IMR-90 (cell line): ENCODE measurements around the gene PBRM1. TPM values are rescaled to one million over a fixed set of nuclear protein-coding genes. Genes with fewer than 3 reads are reported as not detected.
"Not testable (repeated sequence)": the region's sequence is repeated elsewhere in the genome, so short reads cannot be mapped to it uniquely, and the experiment has no call there.

Experiments
- ATAC-seq: fragments of 200-7000 bp; cut with Tn5 transposase; 2 replicates; pipeline ENCODE4 v1.9.1; 2020; ENCODE audit warnings: low read depth, mild to moderate bottlenecking, moderate library complexity
- BruUV-seq: library from RNA; stranded (reverse); fragments of 400-500 nt; replicated peaks from 2 replicates; lab custom pipeline; 2021; lab: Mats Ljungman, UMichigan
- CTCF ChIA-PET: fragments of 300-600 bp; formaldehyde crosslinking; extraction: SDS; loops from one replicate; lab custom pipeline; 2021; ENCODE audit warnings: antibody characterized with exemption; lab: Yijun Ruan, JAX
- POLR2A ChIA-PET: fragments of 300-600 bp; sonication (Branson Sonifier 250); formaldehyde crosslinking; loops from one replicate; lab custom pipeline; 2022; ENCODE audit warnings: antibody characterized with exemption; ENCODE audit not compliant: unreplicated experiment; lab: Charles Lee
- DNase-seq: peaks from one replicate; pipeline ENCODE4 v3.0.0; 2013
- H2AFZ ChIP-seq: replicated peaks from 2 replicates; pipeline ENCODE3; 2013; ENCODE audit warnings: low read length, mild to moderate bottlenecking; ENCODE audit not compliant: poor library complexity
- H2AK5ac ChIP-seq: 2 replicates; pipeline ENCODE4 v1.6.1; 2013; ENCODE audit warnings: low read depth, low read length, inconsistent platforms
- H2AK9ac ChIP-seq: replicated peaks from 2 replicates; pipeline ENCODE3; 2013; ENCODE audit warnings: mild to moderate bottlenecking, low read depth, low read length, moderate library complexity; ENCODE audit not compliant: poor library complexity
- H2BK120ac ChIP-seq: 2 replicates; pipeline ENCODE4 v1.6.1; 2013; ENCODE audit warnings: low read depth, low read length, inconsistent platforms
- H2BK15ac ChIP-seq: 3 replicates; pipeline ENCODE4 v1.6.1; 2013; ENCODE audit warnings: low read depth, low read length, inconsistent platforms
- H2BK20ac ChIP-seq: 2 replicates; pipeline ENCODE4 v1.6.1; 2013; ENCODE audit warnings: low read depth, mild to moderate bottlenecking, inconsistent platforms, low read length, moderate library complexity
- H2BK5ac ChIP-seq: 2 replicates; pipeline ENCODE4 v1.6.1; 2013; ENCODE audit warnings: mild to moderate bottlenecking, low read depth, low read length, inconsistent platforms; ENCODE audit not compliant: poor library complexity, severe bottlenecking
- H3K14ac ChIP-seq: replicated peaks from 2 replicates; pipeline ENCODE4 v1.6.1; 2013; ENCODE audit warnings: low read depth, low read length, inconsistent platforms
- H3K18ac ChIP-seq: 2 replicates; pipeline ENCODE4 v1.6.1; 2013; ENCODE audit warnings: low read depth, low read length, control low read depth
- H3K23ac ChIP-seq: 2 replicates; pipeline ENCODE4 v1.6.1; 2013; ENCODE audit warnings: low read depth, low read length, inconsistent platforms
- H3K27ac ChIP-seq: 2 replicates; pipeline ENCODE4 v1.5.1; 2013; ENCODE audit warnings: mild to moderate bottlenecking, control low read depth, low read length; ENCODE audit not compliant: insufficient read depth
- H3K27me3 ChIP-seq: 2 replicates; pipeline ENCODE4 v1.6.1; 2013; ENCODE audit warnings: low read length; ENCODE audit not compliant: control insufficient read depth, insufficient read depth
- H3K36me3 ChIP-seq: 2 replicates; pipeline ENCODE4 v1.6.1; 2013; ENCODE audit warnings: low read length, mixed read lengths; ENCODE audit not compliant: control insufficient read depth, insufficient read depth
- H3K4ac ChIP-seq: 2 replicates; pipeline ENCODE4 v1.6.1; 2013; ENCODE audit warnings: low read depth, low read length, inconsistent platforms
- H3K4me1 ChIP-seq: 2 replicates; pipeline ENCODE4 v1.6.1; 2013; ENCODE audit warnings: low read length, mixed read lengths; ENCODE audit not compliant: control insufficient read depth, insufficient read depth
- H3K4me2 ChIP-seq: 2 replicates; pipeline ENCODE4 v1.6.1; 2013; ENCODE audit warnings: low read depth, mild to moderate bottlenecking, control low read depth, low read length, moderate library complexity
- H3K4me3 ChIP-seq: 2 replicates; pipeline ENCODE4 v1.5.1; 2013; ENCODE audit warnings: low read depth, mild to moderate bottlenecking, control low read depth, low read length, moderate library complexity; ENCODE audit not compliant: insufficient read depth
- H3K56ac ChIP-seq: 2 replicates; pipeline ENCODE4 v1.6.1; 2013; ENCODE audit warnings: low read length, inconsistent platforms; ENCODE audit not compliant: insufficient read depth; ENCODE audit errors: extremely low read depth
- H3K79me1 ChIP-seq, 2 experiments: 2 replicates each; pipeline ENCODE4 v1.6.1; 2013; ENCODE audit warnings: low read length in 2 of 2, inconsistent platforms in 1 of 2, low read depth in 1 of 2
- H3K9ac ChIP-seq: 2 replicates; pipeline ENCODE4 v1.6.1; 2013; ENCODE audit warnings: low read depth, low read length, control low read depth
- H3K9me1 ChIP-seq: 2 replicates; pipeline ENCODE4 v1.6.1; 2013; ENCODE audit warnings: low read length, inconsistent platforms; ENCODE audit not compliant: insufficient read depth
- H3K9me3 ChIP-seq: 2 replicates; pipeline ENCODE4 v1.6.1; 2013; ENCODE audit warnings: low read length; ENCODE audit not compliant: control insufficient read depth, insufficient read depth
- H4K20me1 ChIP-seq: 2 replicates; pipeline ENCODE4 v1.6.1; 2013; ENCODE audit warnings: low read length, inconsistent platforms; ENCODE audit not compliant: insufficient read depth
- H4K5ac ChIP-seq: 2 replicates; pipeline ENCODE4 v1.6.1; 2013; ENCODE audit warnings: mild to moderate bottlenecking, low read depth, low read length, control low read depth
- H4K8ac ChIP-seq, 2 experiments: 2 replicates each; pipeline ENCODE4 v1.6.1; 2013; ENCODE audit warnings: low read depth in 2 of 2, low read length in 2 of 2, control low read depth in 1 of 2, inconsistent platforms in 1 of 2
- H4K91ac ChIP-seq: 2 replicates; pipeline ENCODE4 v1.6.1; 2013; ENCODE audit warnings: low read depth, low read length, inconsistent platforms; ENCODE audit not compliant: insufficient read depth
- MAFK ChIP-seq: IDR thresholded peaks from 2 replicates; pipeline ENCODE4 v1.6.1; 2012; ENCODE audit warnings: low read depth, low read length, improper control_type of control experiment
- RAD21 ChIP-seq: IDR thresholded peaks from 2 replicates; pipeline ENCODE4 v1.6.1; 2012; ENCODE audit warnings: low read length, improper control_type of control experiment
- WGBS, 2 experiments: methylation state at CpG; one replicate each; pipeline versions ENCODE4 v1.1.5 to v1.1.7; 2013; ENCODE audit warnings: missing lambda C conversion rate in 2 of 2; ENCODE audit not compliant: insufficient read length in 1 of 2; ENCODE audit errors: extremely low coverage in 2 of 2; 5-methylcytosine and 5-hydroxymethylcytosine counted together
- dilution Hi-C: fragments of 300-500 bp; cut with HindIII; formaldehyde crosslinking; loops from one replicate; pipeline ENCODE4 v1.14.3; 2018; ENCODE audit warnings: low sequenced_read_pairs; ENCODE audit not compliant: unreplicated experiment
- in situ Hi-C: fragments of 300-500 bp; cut with MboI; formaldehyde crosslinking; loops from 3 replicates; pipeline ENCODE4 v1.14.3; 2019; ENCODE audit warnings: low sequenced_read_pairs, inconsistent platforms, mixed read lengths
- intact Hi-C: fragments of 100-400 bp; cut with micrococcal nuclease; formaldehyde crosslinking; loops from 2 replicates; pipeline ENCODE4 v1.10.0; 2022
- polyA plus RNA-seq, 3 experiments: library from polyadenylated mRNA; depleted of rRNA; stranded (reverse); fragments of >200 nt; gene quantifications; 2 replicates each; pipeline ENCODE4 v1.2.3, GENCODE V29; 2012; ENCODE audit warnings: low replicate concordance in 1 of 3
- total RNA-seq: library from RNA; depleted of rRNA; stranded (reverse); fragments of >200 nt; gene quantifications from 2 replicates; pipeline ENCODE4 v1.2.3, GENCODE V29; 2012
- TF ChIP-seq, protein P1 (sequence below): fragments of 150-350 bp; IDR thresholded peaks from 2 replicates; pipeline ENCODE4 v1.6.1; 2017; ENCODE audit warnings: mild to moderate bottlenecking, antibody characterized with exemption, low read length, low read depth

The PBRM1 gene
- total and polyA plus RNA-seq, 2 of the 4 experiments (the other 2 are of a cell fraction): 16.5 to 72.6 TPM

DNA sequence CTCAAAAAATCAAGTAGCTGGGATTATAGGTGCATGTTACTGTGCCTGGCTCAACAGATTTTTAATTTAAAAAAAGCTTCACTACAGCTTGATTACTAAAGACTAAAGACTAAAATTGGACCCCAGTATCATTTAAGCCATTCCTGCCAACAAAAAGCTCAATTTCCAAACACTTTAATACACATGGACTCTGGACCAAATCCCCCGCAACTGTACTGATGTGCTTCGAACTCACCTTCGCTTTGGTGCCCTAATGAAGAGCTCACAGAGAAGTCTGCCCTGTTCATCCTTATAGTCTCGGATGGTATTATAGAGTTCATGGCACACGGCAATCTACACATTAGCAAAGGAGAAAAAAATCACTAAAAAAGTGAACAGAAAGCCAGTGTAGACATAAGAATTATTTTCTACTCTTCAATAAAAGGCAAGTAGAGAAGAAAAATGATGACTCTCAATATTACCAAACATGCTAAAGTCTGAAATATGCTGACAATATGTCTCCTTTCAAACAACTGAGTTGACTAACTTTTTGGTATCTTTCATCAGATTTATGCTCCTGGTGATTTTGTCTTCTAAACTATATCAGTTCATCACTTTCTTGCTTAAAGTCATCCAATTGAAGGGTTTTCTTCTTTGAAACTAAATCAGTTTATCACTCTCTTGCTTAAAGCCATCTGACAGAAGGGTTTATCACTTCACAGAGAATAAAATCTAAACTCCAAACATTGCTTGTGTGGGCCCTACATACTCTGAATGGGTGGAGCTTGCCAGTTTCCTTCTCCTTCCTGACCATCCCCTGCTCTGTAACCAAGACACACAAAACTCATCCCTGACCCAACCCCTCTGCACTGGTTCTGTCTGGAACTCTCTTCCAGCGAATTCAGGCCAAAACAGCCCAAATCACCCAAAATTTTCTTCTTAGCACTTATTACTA, 7.2 kb downstream of the PBRM1 start:
- Histone ChIP-seq H3K4ac (no peak overlapping the region), H4K8ac (no peak overlapping the region), H3K27me3 (no peaks in the 10 kb centered on the region), H2BK20ac (no peak overlapping the region), H3K56ac (no peak overlapping the region), H3K14ac (no peak overlapping the region), H2AK9ac (no peak overlapping the region), H3K27ac (peak overlapping the region; percentile 25; the same call in 1 of the 2 replicates), H3K4me2 (no peak overlapping the region), H4K20me1 (peaks cover 9% of the 10 kb centered on the region; the same call in 1 of the 2 replicates), H2AK5ac (no peak overlapping the region), H3K9me3 (no peaks in the 10 kb centered on the region), H3K9ac (no peak overlapping the region), H4K91ac (no peak overlapping the region), H3K9me1 (peaks cover 6% of the 10 kb centered on the region; the same call in 1 of the 2 replicates), H4K5ac (no peak overlapping the region), H3K4me1 (peaks cover 6% of the 10 kb centered on the region), H3K36me3 (peaks cover 25% of the 10 kb centered on the region), H2BK15ac (no peak overlapping the region), H2AFZ (no peak overlapping the region), H3K23ac (no peak overlapping the region), H3K79me1 (peaks cover 23 to 55% of the 10 kb centered on the region in 2 experiments), H3K4me3 (no peak overlapping the region), H2BK120ac (no peak overlapping the region), H3K18ac (no peak overlapping the region; the same call in 1 of the 2 replicates), H2BK5ac (no peak overlapping the region)
- 100% methylated on average over 1 of the region's 6 CpGs; no CpG with 5 or more reads in 1 of the 2 experiments for WGBS, 2 experiments
- dilution Hi-C loops: no loop called here
- no TSS peak for BruUV-seq
- ChIA-PET CTCF (no interaction called here), POLR2A (no interaction called here)
- ATAC-seq (peak; percentile 41; the same call in 1 of the 2 replicates), DNase-seq (no peak)
- TF ChIP-seq, protein P1, sequence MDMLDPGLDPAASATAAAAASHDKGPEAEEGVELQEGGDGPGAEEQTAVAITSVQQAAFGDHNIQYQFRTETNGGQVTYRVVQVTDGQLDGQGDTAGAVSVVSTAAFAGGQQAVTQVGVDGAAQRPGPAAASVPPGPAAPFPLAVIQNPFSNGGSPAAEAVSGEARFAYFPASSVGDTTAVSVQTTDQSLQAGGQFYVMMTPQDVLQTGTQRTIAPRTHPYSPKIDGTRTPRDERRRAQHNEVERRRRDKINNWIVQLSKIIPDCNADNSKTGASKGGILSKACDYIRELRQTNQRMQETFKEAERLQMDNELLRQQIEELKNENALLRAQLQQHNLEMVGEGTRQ: no peak
- TF ChIP-seq MAFK: peak; percentile 48
- TF ChIP-seq RAD21: no peak
- intact Hi-C loops: no loop called here
- in situ Hi-C loops: no loop called here

DNA sequence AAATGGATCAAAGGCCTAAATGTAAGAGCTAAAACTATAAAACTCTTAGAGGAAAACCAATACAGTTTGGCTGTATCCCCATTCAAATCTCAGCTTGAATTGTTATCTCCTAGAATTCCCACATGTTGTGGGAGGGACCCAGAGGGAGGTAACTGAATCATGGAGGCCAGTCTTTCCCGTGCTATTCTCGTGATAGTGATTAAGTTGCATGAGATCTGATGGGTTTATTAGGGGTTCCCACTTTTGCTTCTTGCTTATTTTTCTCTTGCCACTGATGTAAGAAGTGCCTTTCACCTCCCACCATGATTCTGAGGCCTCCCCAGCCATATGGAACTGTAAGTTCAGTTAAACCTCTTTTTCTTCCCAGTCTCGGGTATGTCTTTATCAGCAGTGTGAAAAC, 9.5 kb downstream of the PBRM1 start:
- intact Hi-C loops, H4K20me1 ChIP-seq, H3K18ac ChIP-seq, POLR2A ChIA-PET, H3K27ac ChIP-seq, H4K5ac ChIP-seq, H3K27me3 ChIP-seq, H2AK9ac ChIP-seq, H3K9me3 ChIP-seq, H4K8ac ChIP-seq, H2BK5ac ChIP-seq, H3K4ac ChIP-seq, H2AK5ac ChIP-seq, H2BK15ac ChIP-seq, H2BK20ac ChIP-seq, H2AFZ ChIP-seq, H2BK120ac ChIP-seq, dilution Hi-C loops, H3K4me2 ChIP-seq, BruUV-seq, H3K4me3 ChIP-seq, H3K56ac ChIP-seq, CTCF ChIA-PET, H4K91ac ChIP-seq, H3K9ac ChIP-seq, H3K9me1 ChIP-seq, H3K4me1 ChIP-seq, ATAC-seq, H3K23ac ChIP-seq, DNase-seq, in situ Hi-C loops, H3K14ac ChIP-seq: not testable (repeated sequence)
- H3K36me3 ChIP-seq: peaks cover 30% of the 10 kb centered on the region
- H3K79me1 ChIP-seq: peaks cover 26 to 51% of the 10 kb centered on the region in 2 experiments
- WGBS, 2 experiments: no CpG with 5 or more reads among the region's 3 CpGs
